NCI-H1417 treated with DMSO at 0.1 percent for 48 hours (cell line): ENCODE results near the gene ZNF831.
A peak's percentile ranks its signal among the peaks of the same experiment; 100 is the strongest.

Experiments
- DNase-seq: peaks from one replicate; lab custom pipeline; 2025; lab: John Stamatoyannopoulos, UW

ZNF831 gene

GRCh38 chr20:59214606-59215547 is 51.3 kb downstream of the ZNF831 start:
- no peak for DNase-seq

- DNase-seq: no peak
Observed at GRCh38 chr20:59217173-59217572, 53.6 kb downstream of the ZNF831 start.

- DNase-seq: no peak
Observed at GRCh38 chr20:59217794-59218280, 54.2 kb downstream of the ZNF831 start.

- no peak for DNase-seq
Observed at GRCh38 chr20:59219211-59219610, 55.6 kb downstream of the ZNF831 start.

- no peak for DNase-seq
Observed at GRCh38 chr20:59220161-59220560, 56.5 kb downstream of the ZNF831 start.

GRCh38 chr20:59221049-59221706 is 57.6 kb downstream of the ZNF831 start:
- DNase-seq: no peak

- DNase-seq: peak; percentile 39
Observed at GRCh38 chr20:59221707-59222252, 58.2 kb downstream of the ZNF831 start.

GRCh38 chr20:59222253-59223181 is 58.9 kb downstream of the ZNF831 start:
- DNase-seq: peak; percentile 46

- DNase-seq: no peak
Observed at GRCh38 chr20:59223182-59223601, 59.6 kb downstream of the ZNF831 start.

- DNase-seq: no peak
Observed at GRCh38 chr20:59223750-59224149, 60.1 kb downstream of the ZNF831 start.

GRCh38 chr20:59224236-59224635 is 60.6 kb downstream of the ZNF831 start:
- no peak for DNase-seq

- no peak for DNase-seq
Observed at GRCh38 chr20:59230385-59230784, 66.8 kb downstream of the ZNF831 start.

GRCh38 chr20:59231124-59231804 is 67.6 kb downstream of the ZNF831 start:
- DNase-seq: no peak

GRCh38 chr20:59232618-59233017 is 69.0 kb downstream of the ZNF831 start:
- no peak for DNase-seq

- no peak for DNase-seq
Observed at GRCh38 chr20:59235226-59235625, 71.6 kb downstream of the ZNF831 start.

GRCh38 chr20:59240006-59240405 is 76.4 kb downstream of the ZNF831 start:
- no peak for DNase-seq

GRCh38 chr20:59242714-59243626 is 79.3 kb downstream of the ZNF831 start:
- DNase-seq: no peak

GRCh38 chr20:59246691-59247400 is 83.2 kb downstream of the ZNF831 start:
- no peak for DNase-seq
